ENCODE data around the gene HRH1.

DNA sequence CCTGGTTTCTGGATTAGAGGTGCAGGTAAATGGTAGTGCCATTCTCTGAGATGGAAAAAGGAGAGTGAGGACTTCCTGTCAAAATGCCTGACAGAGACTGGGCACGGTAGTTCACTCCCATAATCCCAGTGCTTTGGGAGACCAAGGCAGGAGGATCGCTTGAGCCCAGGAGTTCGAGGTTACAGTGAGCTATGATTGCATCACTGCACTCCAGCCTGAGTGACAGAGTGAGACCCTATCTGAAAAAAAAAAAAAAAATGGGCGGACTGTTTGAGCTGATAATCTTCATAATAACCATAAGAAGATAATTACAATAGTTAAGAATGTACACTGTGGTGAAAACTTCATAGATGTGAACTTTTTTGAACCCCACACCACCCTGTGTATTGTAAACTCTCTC is 44.2 kb downstream of the HRH1 start:
- no peak for TF ChIP-seq EZH2 (IDR thresholded peaks at IDR 0.05; ENCODE audit: insufficient read depth, low read length)
- TF ChIP-seq, protein P1, sequence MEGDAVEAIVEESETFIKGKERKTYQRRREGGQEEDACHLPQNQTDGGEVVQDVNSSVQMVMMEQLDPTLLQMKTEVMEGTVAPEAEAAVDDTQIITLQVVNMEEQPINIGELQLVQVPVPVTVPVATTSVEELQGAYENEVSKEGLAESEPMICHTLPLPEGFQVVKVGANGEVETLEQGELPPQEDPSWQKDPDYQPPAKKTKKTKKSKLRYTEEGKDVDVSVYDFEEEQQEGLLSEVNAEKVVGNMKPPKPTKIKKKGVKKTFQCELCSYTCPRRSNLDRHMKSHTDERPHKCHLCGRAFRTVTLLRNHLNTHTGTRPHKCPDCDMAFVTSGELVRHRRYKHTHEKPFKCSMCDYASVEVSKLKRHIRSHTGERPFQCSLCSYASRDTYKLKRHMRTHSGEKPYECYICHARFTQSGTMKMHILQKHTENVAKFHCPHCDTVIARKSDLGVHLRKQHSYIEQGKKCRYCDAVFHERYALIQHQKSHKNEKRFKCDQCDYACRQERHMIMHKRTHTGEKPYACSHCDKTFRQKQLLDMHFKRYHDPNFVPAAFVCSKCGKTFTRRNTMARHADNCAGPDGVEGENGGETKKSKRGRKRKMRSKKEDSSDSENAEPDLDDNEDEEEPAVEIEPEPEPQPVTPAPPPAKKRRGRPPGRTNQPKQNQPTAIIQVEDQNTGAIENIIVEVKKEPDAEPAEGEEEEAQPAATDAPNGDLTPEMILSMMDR (IDR thresholded peaks at IDR 0.05; ENCODE audit: insufficient read depth, low read depth, low read length) = no peak

All from astrocyte (in vitro differentiated cells and primary cell).